Esophagus muscularis mucosa (tissue), 4 donors: ENCODE results near the gene SIGLEC14. TPM values are rescaled to one million over a fixed set of nuclear protein-coding genes. Genes with fewer than 3 reads are reported as not detected.
"Not testable (repeated sequence)": the region's sequence is repeated elsewhere in the genome, so short reads cannot be mapped to it uniquely, and the experiment has no call there.

ENCODE experiments used
- DNase-seq: peaks from one replicate; pipeline ENCODE4 v3.0.0-alpha.2; 2017; ENCODE audit errors: extremely low spot score
- H3K27ac ChIP-seq, 4 donors: fragments of 200-600 bp; sonication (generic); replicated peaks in 1 of 4; 1 replicate in 3 of 4; 2 replicates in 1 of 4; pipeline ENCODE4 v1.5.1; 2016 to 2019; ENCODE audit warnings: mild to moderate bottlenecking in 1 of 4
- H3K27me3 ChIP-seq, 4 donors: fragments of 200-600 bp; sonication (generic); one replicate each; pipeline versions ENCODE4 v1.5.1 to v1.6.0; 2016 to 2019
- H3K36me3 ChIP-seq, 4 donors: fragments of 200-600 bp; sonication (generic); one replicate each; pipeline ENCODE4 v1.5.1; 2016 to 2019
- H3K4me1 ChIP-seq, 4 donors: fragments of 200-600 bp; sonication (generic); one replicate each; pipeline ENCODE4 v1.5.1; 2016 to 2019
- H3K4me3 ChIP-seq, 4 donors: fragments of 200-600 bp; sonication (generic); 1 replicate in 2 of 4; 2 replicates in 2 of 4; pipeline ENCODE4 v1.5.1; 2016 to 2019; ENCODE audit warnings: mild to moderate bottlenecking in 4 of 4, moderate library complexity in 1 of 4
- H3K9me3 ChIP-seq, 4 donors: fragments of 200-600 bp; sonication (generic); 1 replicate in 3 of 4; 2 replicates in 1 of 4; pipeline ENCODE4 v1.5.1; 2016 to 2019
- CTCF ChIP-seq, 3 experiments: fragments of 200-600 bp in 2 of 3; fragments of 450-650 bp in 1 of 3; sonication (generic) in 2 of 3; IDR thresholded peaks; one replicate each; pipeline ENCODE4 v1.5.1; 2017 to 2019; ENCODE audit warnings: antibody characterized with exemption in 3 of 3, mild to moderate bottlenecking in 2 of 3, moderate library complexity in 1 of 3
- EP300 ChIP-seq: sonication (generic); formaldehyde crosslinking; IDR thresholded peaks from one replicate; pipeline ENCODE4 v1.6.1; 2017; ENCODE audit warnings: antibody characterized with exemption
- POLR2A ChIP-seq: fragments of 450-650 bp; IDR thresholded peaks from one replicate; pipeline ENCODE4 v1.6.1; 2017; ENCODE audit warnings: antibody characterized with exemption, moderate library complexity, mild to moderate bottlenecking, low read depth
- POLR2AphosphoS5 ChIP-seq, 2 donors: sonication (generic); formaldehyde crosslinking; IDR thresholded peaks; one replicate each; pipeline ENCODE4 v1.6.1; 2017; ENCODE audit warnings: antibody characterized with exemption in 2 of 2
- WGBS: methylation state at CpG from one replicate; pipeline ENCODE4 v1.1.5; 2018; 5-methylcytosine and 5-hydroxymethylcytosine counted together
- intact Hi-C: fragments of 100-400 bp; cut with DNase I; formaldehyde crosslinking; loops from one replicate; pipeline ENCODE4 v1.15.1; 2023
- total RNA-seq, 4 donors: library from RNA; depleted of rRNA; stranded (reverse); fragments of >200 nt; gene quantifications; one replicate each; pipeline versions ENCODE4 v1.1.0 to v1.2.1, GENCODE V29; 2016

Gene SIGLEC14
- 1 to 10 TPM in 3 of 4 donors, not detected in 1; 2.5 to 9.9 (median 5.0) TPM for total RNA-seq

- Histone ChIP-seq H3K27me3 (peaks cover 0 to 49% (median 0%) of the 10 kb centered on the region in 4 donors), H3K4me3 (peak within 1 kb of the TSS in 2 of 4 donors; percentile 14 to 25)
- intact Hi-C loops, H3K4me1 ChIP-seq, DNase-seq, H3K27ac ChIP-seq, H3K9me3 ChIP-seq, H3K36me3 ChIP-seq: not testable (repeated sequence)
- 14% methylated on average over 4 of the region's 10 CpGs for WGBS
Observed at GRCh38 chr19:51646730-51647129, at the start of gene SIGLEC14. Gene SIGLEC14, minus strand, starts transcription at chr19:51646825. Its CDS starts 66 bp downstream, at chr19:51646759.

- H3K27ac ChIP-seq = peak overlapping the region in 1 of 4 donors; percentile 30
- H3K36me3 ChIP-seq = peaks cover 18 to 86% (median 69%) of the 10 kb centered on the region in 4 donors
- intact Hi-C loops = no loop called here
- no peaks in the 10 kb centered on the region for H3K27me3 ChIP-seq
- WGBS = 91% methylated on average over 14 of the region's 14 CpGs
- no peak overlapping the region for H3K4me3 ChIP-seq
- peaks cover 25 to 51% (median 42%) of the 10 kb centered on the region in 4 donors for H3K4me1 ChIP-seq
- no peaks in the 10 kb centered on the region for H3K9me3 ChIP-seq
- no peak for DNase-seq
- TF ChIP-seq EP300 (no peak), CTCF (IDR thresholded peaks at IDR 0.05) (no peak), POLR2AphosphoS5 (IDR thresholded peaks at IDR 0.05) (no peak), POLR2A (no peak)
Observed at GRCh38 chr19:51695702-51696315, 49.2 kb upstream of the SIGLEC14 start.

GRCh38 chr19:51695088-51695487 lies 48.5 kb upstream of the SIGLEC14 start:
- intact Hi-C loops = no loop called here
- H3K27ac ChIP-seq = peak overlapping the region in 1 of 4 donors; percentile 30

GRCh38 chr19:51694318-51695085 lies 47.9 kb upstream of the SIGLEC14 start:
- intact Hi-C loops = no loop called here
- Histone ChIP-seq H3K4me1 (peaks cover 25 to 51% (median 42%) of the 10 kb centered on the region in 4 donors), H3K4me3 (no peak overlapping the region), H3K36me3 (peaks cover 18 to 73% (median 63%) of the 10 kb centered on the region in 4 donors), H3K27me3 (no peaks in the 10 kb centered on the region), H3K27ac (peak overlapping the region in 3 of 4 donors; percentile 13 to 99 (median 54)), H3K9me3 (no peaks in the 10 kb centered on the region)
- DNase-seq = no peak
- 70% methylated on average over 9 of the region's 10 CpGs for WGBS
- TF ChIP-seq POLR2AphosphoS5 (IDR thresholded peaks at IDR 0.05) = no peak
- no peak for TF ChIP-seq POLR2A
- TF ChIP-seq CTCF (IDR thresholded peaks at IDR 0.05) = no peak
- TF ChIP-seq EP300 = no peak

More at GRCh38 chr19:51695088-51695487, 48.5 kb upstream of the SIGLEC14 start:
- DNase-seq = no peak
- H3K36me3 ChIP-seq = peaks cover 18 to 79% (median 67%) of the 10 kb centered on the region in 4 donors
- no peaks in the 10 kb centered on the region for H3K9me3 ChIP-seq
- no peak for TF ChIP-seq CTCF (IDR thresholded peaks at IDR 0.05)
- TF ChIP-seq EP300 = no peak
- TF ChIP-seq POLR2A = no peak
- TF ChIP-seq POLR2AphosphoS5 (IDR thresholded peaks at IDR 0.05) = no peak
- no peaks in the 10 kb centered on the region for H3K27me3 ChIP-seq
- H3K4me1 ChIP-seq = peaks cover 25 to 51% (median 42%) of the 10 kb centered on the region in 4 donors
- H3K4me3 ChIP-seq = no peak overlapping the region
- 87% methylated on average over 8 of the region's 9 CpGs for WGBS

GRCh38 chr19:51693819-51694218 lies 47.2 kb upstream of the SIGLEC14 start:
- peak overlapping the region; percentile 54 to 100 (median 100) for H3K27ac ChIP-seq

More at GRCh38 chr19:51693819-51694218, 47.2 kb upstream of the SIGLEC14 start:
- intact Hi-C loops = no loop called here
- peaks cover 18 to 66% (median 56%) of the 10 kb centered on the region in 4 donors for H3K36me3 ChIP-seq
- H3K4me3 ChIP-seq = no peak overlapping the region
- no peak for DNase-seq
- 29% methylated on average over 2 of the region's 2 CpGs for WGBS
- peaks cover 25 to 51% (median 42%) of the 10 kb centered on the region in 4 donors for H3K4me1 ChIP-seq
- H3K27me3 ChIP-seq = no peaks in the 10 kb centered on the region
- H3K9me3 ChIP-seq = no peaks in the 10 kb centered on the region
- TF ChIP-seq EP300 (no peak), CTCF (IDR thresholded peaks at IDR 0.05) (no peak), POLR2A (no peak), POLR2AphosphoS5 (IDR thresholded peaks at IDR 0.05) (no peak)
